Prostate gland (tissue), 2 donors: ENCODE measurements around the gene NAV2. TPM values are rescaled to one million over a fixed set of nuclear protein-coding genes. Genes with fewer than 3 reads are reported as not detected.

ENCODE experiments used
- DNase-seq: peaks from one replicate; pipeline ENCODE4 v3.0.0-alpha.2; 2019; ENCODE audit warnings: low spot score
- H3K27ac ChIP-seq, 2 donors: fragments of 200-600 bp; sonication (generic); 2 replicates each; pipeline ENCODE4 v1.5.1; 2017 to 2019
- H3K27me3 ChIP-seq: fragments of 200-600 bp; sonication (generic); replicated peaks from 2 replicates; pipeline ENCODE4 v1.5.1; 2019; ENCODE audit not compliant: insufficient read depth
- H3K36me3 ChIP-seq, 2 donors: fragments of 200-600 bp; sonication (generic); 1 replicate in 1 of 2; 2 replicates in 1 of 2; pipeline versions ENCODE4 v1.5.1 to v1.8.1; 2017 to 2019
- H3K4me1 ChIP-seq: fragments of 200-600 bp; sonication (generic); replicated peaks from 2 replicates; pipeline ENCODE4 v1.5.1; 2019
- H3K4me3 ChIP-seq, 2 donors: fragments of 200-600 bp; sonication (generic); 2 replicates each; pipeline ENCODE4 v1.5.1; 2017 to 2019
- H3K9me3 ChIP-seq: fragments of 200-600 bp; sonication (generic); 2 replicates; pipeline ENCODE4 v1.5.1; 2017
- CTCF ChIP-seq, 4 experiments: fragments of 200-600 bp in 2 of 4; fragments of 450-650 bp in 2 of 4; sonication (generic) in 2 of 4; IDR thresholded peaks; 1 replicate in 3 of 4; 2 replicates in 1 of 4; pipeline ENCODE4 v1.5.1; 2016 to 2019; ENCODE audit warnings: antibody characterized with exemption in 4 of 4, mild to moderate bottlenecking in 2 of 4, moderate library complexity in 2 of 4
- POLR2A ChIP-seq: fragments of 450-650 bp; IDR thresholded peaks from one replicate; pipeline ENCODE4 v1.6.1; 2016; ENCODE audit warnings: antibody characterized with exemption, mild to moderate bottlenecking
- POLR2AphosphoS5 ChIP-seq: sonication (generic); formaldehyde crosslinking; IDR thresholded peaks from one replicate; pipeline ENCODE4 v1.6.1; 2017; ENCODE audit warnings: antibody characterized with exemption
- WGBS: methylation state at CpG from one replicate; pipeline ENCODE4 v1.1.5; 2018; 5-methylcytosine and 5-hydroxymethylcytosine counted together
- intact Hi-C: fragments of 100-400 bp; cut with DNase I; formaldehyde crosslinking; loops from one replicate; pipeline ENCODE4 v1.14.2; 2022
- total RNA-seq, 2 donors: library from RNA; depleted of rRNA; stranded (reverse); fragments of >200 nt; gene quantifications; one replicate each; pipeline ENCODE4 v1.1.0, GENCODE V29; 2016

The NAV2 gene
- total RNA-seq, 2 donors from 2014 or later, result 17.1 to 26.6 TPM

DNA sequence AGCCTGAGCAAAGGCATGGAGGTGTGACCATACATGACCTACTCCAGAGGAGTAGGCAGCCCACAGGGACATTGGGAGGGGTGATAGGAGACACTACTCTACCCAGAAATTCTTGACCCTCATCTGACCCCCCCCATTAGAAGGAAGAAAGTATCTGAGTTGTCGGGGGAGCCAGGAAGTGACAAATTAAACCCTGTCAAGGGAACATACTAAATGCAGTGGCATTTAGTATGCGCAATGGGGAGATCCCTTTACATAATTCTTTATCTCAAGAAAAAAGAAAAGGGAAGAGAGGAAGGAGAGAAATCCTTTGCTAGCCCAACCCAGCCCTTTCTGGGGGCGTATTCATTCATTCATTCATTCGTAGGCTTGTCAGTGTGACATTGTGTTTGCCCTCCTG, 58.8 kb downstream of the NAV2 start:
- WGBS, result 86% methylated on average over 4 of the region's 4 CpGs
- H3K27me3 ChIP-seq, result no peaks in the 10 kb centered on the region
- no peaks in the 10 kb centered on the region for H3K36me3 ChIP-seq
- no peak for DNase-seq
- intact Hi-C loops, result no loop called here
- H3K27ac ChIP-seq, result no peak overlapping the region
- H3K9me3 ChIP-seq, result no peaks in the 10 kb centered on the region
- no peak for TF ChIP-seq POLR2AphosphoS5
- TF ChIP-seq CTCF (IDR thresholded peaks at IDR 0.05), result no peak
- H3K4me3 ChIP-seq, result no peak overlapping the region
- H3K4me1 ChIP-seq, result no peaks in the 10 kb centered on the region

- Histone ChIP-seq H3K4me1 (peaks cover 2% of the 10 kb centered on the region), H3K9me3 (no peaks in the 10 kb centered on the region), H3K4me3 (no peak overlapping the region), H3K27me3 (no peaks in the 10 kb centered on the region), H3K27ac (no peak overlapping the region), H3K36me3 (no peaks in the 10 kb centered on the region)
- TF ChIP-seq POLR2AphosphoS5, result no peak
- no peak for TF ChIP-seq CTCF (IDR thresholded peaks at IDR 0.05)
- TF ChIP-seq POLR2A, result no peak
- intact Hi-C loops, result no loop called here
- 88% methylated on average over 4 of the region's 4 CpGs for WGBS
- DNase-seq, result no peak
Measured at GRCh38 chr11:19772480-19772879, 59.8 kb downstream of the NAV2 start.

DNA sequence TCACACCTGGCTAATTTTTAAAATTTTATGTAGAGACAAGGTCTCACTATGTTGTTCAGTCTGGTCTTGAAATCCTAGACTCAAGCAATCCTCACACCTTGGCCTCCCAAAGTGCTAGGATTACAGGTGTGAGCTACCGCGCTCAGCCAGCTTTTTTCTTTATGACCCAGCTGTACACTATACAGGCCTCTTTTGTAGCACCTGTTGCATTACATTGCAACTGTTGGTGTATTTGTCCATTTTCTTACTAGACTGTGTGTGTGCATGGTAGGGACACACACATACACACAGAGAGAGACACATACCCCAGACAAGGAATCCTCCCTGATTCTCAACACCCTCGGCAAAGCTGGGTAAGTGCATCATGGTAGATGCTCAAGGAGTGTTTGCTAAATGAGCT, 61.7 kb downstream of the NAV2 start:
- DNase-seq, result no peak
- 95% methylated on average over 3 of the region's 3 CpGs for WGBS
- intact Hi-C loops, result no loop called here
- no peak for TF ChIP-seq POLR2A
- no peak for TF ChIP-seq CTCF (IDR thresholded peaks at IDR 0.05)
- TF ChIP-seq POLR2AphosphoS5, result no peak
- Histone ChIP-seq H3K9me3 (no peaks in the 10 kb centered on the region), H3K27me3 (no peaks in the 10 kb centered on the region), H3K27ac (no peak overlapping the region), H3K4me3 (no peak overlapping the region), H3K36me3 (no peaks in the 10 kb centered on the region), H3K4me1 (peaks cover 2% of the 10 kb centered on the region)

DNA sequence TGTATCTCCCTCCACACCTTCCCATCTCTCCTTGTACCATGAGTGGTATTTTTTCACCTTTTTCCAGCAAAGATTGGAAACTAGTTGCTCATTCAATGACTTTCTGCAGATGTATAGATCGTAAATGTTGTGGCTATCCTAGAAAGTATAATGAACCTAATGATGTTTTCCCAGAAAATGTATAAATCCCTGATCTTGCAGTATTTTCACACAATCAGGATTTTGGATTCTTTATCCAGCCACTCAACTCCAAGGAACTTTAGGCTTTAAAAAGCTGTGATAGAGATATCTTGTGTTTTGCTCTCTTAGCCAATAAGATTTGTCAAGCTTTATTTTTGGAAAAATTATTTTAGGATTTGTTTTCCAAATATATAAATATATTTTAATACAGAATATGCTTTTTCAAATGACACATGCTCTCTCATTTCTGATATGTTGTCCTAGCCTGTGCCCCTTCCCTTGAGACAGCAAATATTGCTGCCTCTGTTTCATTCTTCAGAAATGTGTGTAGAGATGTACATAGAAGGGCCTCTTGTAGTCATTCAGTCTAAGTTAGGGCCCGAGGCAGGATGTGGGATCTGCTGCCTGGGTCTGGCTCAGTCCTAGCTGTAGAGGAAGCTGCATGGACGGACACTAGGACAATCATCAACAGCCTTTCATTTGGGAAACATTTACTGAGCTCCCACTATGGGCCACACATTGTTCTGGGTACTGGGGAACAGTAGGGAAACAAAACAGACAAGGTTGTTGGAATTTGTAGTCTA, 62.4 kb downstream of the NAV2 start:
- Histone ChIP-seq H3K4me3 (no peak overlapping the region), H3K27me3 (no peaks in the 10 kb centered on the region), H3K27ac (no peak overlapping the region), H3K9me3 (no peaks in the 10 kb centered on the region), H3K36me3 (no peaks in the 10 kb centered on the region), H3K4me1 (peaks cover 2% of the 10 kb centered on the region)
- intact Hi-C loops, result no loop called here
- DNase-seq, result no peak
- 91% methylated on average over 3 of the region's 3 CpGs for WGBS
- TF ChIP-seq POLR2AphosphoS5 (no peak), POLR2A (no peak)

DNA sequence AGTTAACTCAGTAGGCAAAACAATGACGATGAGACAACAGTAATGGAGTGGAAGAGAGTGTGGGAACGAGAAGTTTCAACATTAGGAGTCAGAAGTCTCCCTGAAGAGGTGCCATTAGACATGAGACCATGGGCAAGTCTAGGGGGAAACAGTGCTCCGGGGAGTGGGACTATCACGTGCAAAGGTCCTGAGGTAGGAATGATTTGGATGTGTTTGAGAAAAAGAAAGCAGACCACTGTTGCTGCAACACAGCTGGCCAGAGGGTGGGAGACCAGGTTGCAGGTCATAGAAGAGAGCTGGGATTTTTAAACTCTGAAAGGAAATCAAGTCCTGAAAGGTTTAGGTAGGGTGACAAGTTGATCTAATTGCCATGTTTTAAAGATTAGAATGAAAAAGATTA, 63.0 kb downstream of the NAV2 start:
- H3K27me3 ChIP-seq, result no peaks in the 10 kb centered on the region
- intact Hi-C loops, result no loop called here
- H3K4me3 ChIP-seq, result no peak overlapping the region
- no peaks in the 10 kb centered on the region for H3K9me3 ChIP-seq
- no peak for DNase-seq
- H3K36me3 ChIP-seq, result no peaks in the 10 kb centered on the region
- H3K27ac ChIP-seq, result no peak overlapping the region
- WGBS, result 94% methylated on average over 4 of the region's 4 CpGs
- TF ChIP-seq POLR2A (no peak), CTCF (IDR thresholded peaks at IDR 0.05) (no peak)
- H3K4me1 ChIP-seq, result peaks cover 2% of the 10 kb centered on the region
